Measurements from ENCODE around the gene GPRC5B.

Gene GPRC5B

GRCh38 chr16:19842426-19843157 lies 42.1 kb downstream of the GPRC5B start:
- DNase-seq = no peak

- no peak for DNase-seq
These were observed 43.5 kb downstream of the GPRC5B start for GRCh38 chr16:19841184-19841583.

GRCh38 chr16:19840524-19841110 lies 44.0 kb downstream of the GPRC5B start:
- DNase-seq = no peak

GRCh38 chr16:19837984-19838707 lies 46.5 kb downstream of the GPRC5B start:
- no peak for DNase-seq

- no peak for DNase-seq
These were observed 47.2 kb downstream of the GPRC5B start for GRCh38 chr16:19837331-19837980.

- no peak for DNase-seq
These were observed 48.7 kb downstream of the GPRC5B start for GRCh38 chr16:19835968-19836421.

GRCh38 chr16:19835196-19835595 lies 49.5 kb downstream of the GPRC5B start:
- DNase-seq = no peak

GRCh38 chr16:19833581-19833980 lies 51.1 kb downstream of the GPRC5B start:
- no peak for DNase-seq

GRCh38 chr16:19833176-19833575 lies 51.5 kb downstream of the GPRC5B start:
- no peak for DNase-seq

- DNase-seq = no peak
These were observed 53.0 kb downstream of the GPRC5B start for GRCh38 chr16:19831678-19832077.

- DNase-seq = no peak
These were observed 53.6 kb downstream of the GPRC5B start for GRCh38 chr16:19830902-19831560.

GRCh38 chr16:19829844-19830692 lies 54.6 kb downstream of the GPRC5B start:
- DNase-seq = no peak

GRCh38 chr16:19824216-19824615 lies 60.4 kb downstream of the GPRC5B start:
- no peak for DNase-seq

GRCh38 chr16:19823322-19823721 lies 61.3 kb downstream of the GPRC5B start:
- no peak for DNase-seq

GRCh38 chr16:19822533-19822932 lies 62.1 kb downstream of the GPRC5B start:
- no peak for DNase-seq

- no peak for DNase-seq
These were observed 66.8 kb downstream of the GPRC5B start for GRCh38 chr16:19817875-19818274.

- DNase-seq = no peak
These were observed 67.5 kb downstream of the GPRC5B start for GRCh38 chr16:19817122-19817521.

- DNase-seq = no peak
These were observed 69.2 kb downstream of the GPRC5B start for GRCh38 chr16:19815418-19815817.

GRCh38 chr16:19812986-19813385 lies 71.7 kb downstream of the GPRC5B start:
- no peak for DNase-seq

GRCh38 chr16:19810817-19811731 lies 73.6 kb downstream of the GPRC5B start:
- no peak for DNase-seq

GRCh38 chr16:19809693-19810092 lies 75.0 kb downstream of the GPRC5B start:
- no peak for DNase-seq

Measured in stimulated activated naive CD4-positive, alpha-beta T cell treated with Interleukin-2 at 50 U/mL for 16 hours (primary cell).